OCI-M2 (cell line): ENCODE data around the gene RBMS3.

Experiments used
- DNase-seq: peaks from one replicate; lab custom pipeline; 2025; ENCODE audit not compliant: unreplicated experiment; lab: John Stamatoyannopoulos, UW

Gene RBMS3

GRCh38 chr3:29850641-29851040, 569.8 kb downstream of the RBMS3 start:
- no peak for DNase-seq

- DNase-seq = no peak
Measured at GRCh38 chr3:29852767-29853166, 571.9 kb downstream of the RBMS3 start.

GRCh38 chr3:29853841-29854397, 573.0 kb downstream of the RBMS3 start:
- DNase-seq = no peak

- no peak for DNase-seq
Measured at GRCh38 chr3:29854821-29855220, 574.0 kb downstream of the RBMS3 start.

GRCh38 chr3:29859726-29860270, 578.9 kb downstream of the RBMS3 start:
- DNase-seq = no peak

- no peak for DNase-seq
Measured at GRCh38 chr3:29864809-29865208, 583.9 kb downstream of the RBMS3 start.

GRCh38 chr3:29868543-29869101, 587.8 kb downstream of the RBMS3 start:
- DNase-seq = no peak

- DNase-seq = no peak
Measured at GRCh38 chr3:29870136-29870535, 589.3 kb downstream of the RBMS3 start.

- DNase-seq = no peak
Measured at GRCh38 chr3:29871087-29871486, 590.2 kb downstream of the RBMS3 start.

GRCh38 chr3:29880809-29881208, 599.9 kb downstream of the RBMS3 start:
- DNase-seq = no peak

GRCh38 chr3:29887451-29887850, 606.6 kb downstream of the RBMS3 start:
- no peak for DNase-seq

- no peak for DNase-seq
Measured at GRCh38 chr3:29889215-29889614, 608.3 kb downstream of the RBMS3 start.

- no peak for DNase-seq
Measured at GRCh38 chr3:29890801-29891200, 609.9 kb downstream of the RBMS3 start.

- no peak for DNase-seq
Measured at GRCh38 chr3:29892976-29893554, 612.2 kb downstream of the RBMS3 start.

- DNase-seq = no peak
Measured at GRCh38 chr3:29896856-29897255, 616.0 kb downstream of the RBMS3 start.

- no peak for DNase-seq
Measured at GRCh38 chr3:29898171-29898965, 617.5 kb downstream of the RBMS3 start.

- no peak for DNase-seq
Measured at GRCh38 chr3:29899021-29899420, 618.1 kb downstream of the RBMS3 start.

- DNase-seq = no peak
Measured at GRCh38 chr3:29901097-29901496, 620.2 kb downstream of the RBMS3 start.

GRCh38 chr3:29903600-29903999, 622.7 kb downstream of the RBMS3 start:
- DNase-seq = no peak

- DNase-seq = no peak
Measured at GRCh38 chr3:29906906-29907305, 626.0 kb downstream of the RBMS3 start.

GRCh38 chr3:29912600-29913288, 631.9 kb downstream of the RBMS3 start:
- no peak for DNase-seq
